Stimulated activated CD4-positive, alpha-beta T cell treated with anti-CD3 and anti-CD28 coated beads, Interleukin-2, amount 100 ng/mL, for 48 hours (primary cell): ENCODE results near the gene ID3.

ENCODE experiments used
- DNase-seq, 2 donors: peaks; one replicate each; pipeline ENCODE4 v3.0.0-alpha.2; 2020

ID3 gene

DNA sequence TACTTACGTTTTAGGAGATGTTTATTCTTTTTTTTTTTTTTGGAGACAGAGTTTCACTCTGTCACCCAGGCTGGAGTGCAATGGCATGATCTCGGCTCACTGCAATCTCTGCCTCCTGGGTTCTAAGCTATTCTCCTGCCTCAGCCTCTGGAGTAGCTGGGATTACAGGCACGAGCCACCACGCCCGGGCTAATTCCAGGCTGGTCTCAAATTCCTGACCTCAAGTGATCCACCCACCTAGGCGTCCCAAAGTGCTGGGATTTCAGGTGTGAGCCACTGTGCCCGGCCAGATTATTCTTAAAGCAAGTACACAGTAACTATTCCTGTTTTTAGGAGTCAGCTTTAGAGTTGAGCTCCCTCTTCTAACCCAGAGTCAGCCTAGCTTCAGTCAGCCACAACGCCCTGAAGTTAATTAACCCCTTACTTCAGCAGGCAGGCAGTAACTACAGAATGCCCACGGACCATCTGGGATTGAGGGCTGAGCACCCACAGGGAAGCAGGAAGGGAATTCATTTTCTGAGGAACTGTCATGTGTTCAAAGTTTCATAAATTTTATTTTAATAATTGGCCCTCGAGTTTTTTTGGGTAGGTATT lies 5.3 kb upstream of the ID3 start:
- no peak for DNase-seq

DNA sequence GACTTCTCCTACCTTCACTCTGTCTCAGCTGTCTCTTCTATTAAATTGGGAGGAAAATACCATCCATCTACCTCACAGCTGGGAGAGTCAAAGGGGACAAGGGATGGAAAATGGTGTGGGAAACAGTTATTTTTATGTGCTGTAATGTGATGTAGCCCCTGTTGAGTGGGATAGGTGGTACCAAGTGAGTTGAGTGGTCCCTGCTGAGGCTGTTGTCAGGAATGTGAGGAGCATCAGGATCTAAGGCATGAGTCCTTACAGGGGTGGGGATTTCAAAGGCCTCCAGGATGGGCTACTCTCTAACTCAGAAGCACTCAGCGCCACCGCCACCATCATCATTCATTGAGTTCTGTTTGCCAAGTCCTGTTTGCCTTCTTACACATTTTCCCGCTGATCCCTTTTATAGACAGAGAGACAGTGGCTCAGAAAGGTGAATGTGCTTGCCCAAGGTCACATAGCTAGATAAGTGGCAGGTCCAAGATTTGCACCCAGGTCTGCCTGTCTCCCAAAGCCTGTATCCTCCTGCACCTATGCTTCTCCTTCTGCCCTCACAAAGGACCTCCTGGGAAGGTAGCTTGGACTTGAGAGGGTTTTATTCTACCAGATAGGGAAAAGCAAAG lies 4.6 kb upstream of the ID3 start:
- DNase-seq, result no peak

DNA sequence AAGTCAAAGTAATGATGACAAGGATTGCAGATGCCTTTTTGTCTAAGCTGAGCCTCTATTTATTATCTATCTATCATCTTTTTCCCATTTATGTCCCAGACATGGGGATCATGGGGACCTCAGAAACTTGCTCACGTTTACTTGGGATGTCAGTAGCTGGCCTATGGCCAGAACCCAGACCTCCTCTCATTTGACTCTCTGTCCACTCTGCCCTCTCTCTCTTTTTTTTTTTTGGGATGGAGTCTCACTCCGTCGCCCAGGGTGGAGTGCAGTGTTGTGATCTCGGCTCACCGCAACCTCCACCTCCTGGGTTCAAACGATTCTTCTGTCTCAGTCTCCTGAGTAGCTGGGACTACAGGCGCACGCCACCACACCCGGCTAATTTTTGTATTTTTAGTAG lies 3.7 kb upstream of the ID3 start:
- DNase-seq, result no peak

DNA sequence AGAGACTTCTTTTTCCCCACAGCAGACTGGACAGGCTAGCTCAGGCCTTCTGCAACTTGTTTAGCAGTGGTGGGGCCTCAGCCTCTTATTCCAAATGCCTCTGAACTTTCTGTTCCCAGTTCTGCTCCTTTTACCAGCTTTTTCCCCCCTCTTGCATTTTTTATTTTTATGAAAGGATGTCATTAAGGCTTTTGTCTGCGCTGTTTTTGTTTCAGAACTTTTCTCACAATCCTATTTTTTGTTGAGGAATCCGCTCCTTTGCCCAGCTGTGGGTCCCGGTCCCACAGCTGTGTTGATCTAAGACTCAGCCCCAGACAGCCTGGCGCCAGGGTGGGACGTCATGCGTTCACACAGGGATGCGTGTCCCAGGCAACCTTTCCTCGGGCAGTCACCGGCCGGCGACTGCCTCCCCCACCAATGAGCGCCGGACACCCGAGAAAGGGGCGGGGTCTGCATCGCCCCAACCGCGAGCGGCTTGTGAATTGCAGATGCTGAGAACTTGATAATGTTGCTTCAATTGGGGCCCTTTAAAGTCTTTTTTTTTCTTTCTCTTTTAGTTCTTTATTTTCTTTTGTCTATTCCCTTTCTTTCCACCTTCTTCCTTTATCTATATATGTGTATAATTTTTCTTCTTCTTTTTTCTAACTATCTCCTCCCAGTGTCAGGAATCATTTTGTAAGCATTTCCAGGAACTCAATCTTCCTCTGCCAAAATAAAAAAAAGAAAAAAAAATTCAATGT lies 3.0 kb upstream of the ID3 start:
- no peak for DNase-seq

DNA sequence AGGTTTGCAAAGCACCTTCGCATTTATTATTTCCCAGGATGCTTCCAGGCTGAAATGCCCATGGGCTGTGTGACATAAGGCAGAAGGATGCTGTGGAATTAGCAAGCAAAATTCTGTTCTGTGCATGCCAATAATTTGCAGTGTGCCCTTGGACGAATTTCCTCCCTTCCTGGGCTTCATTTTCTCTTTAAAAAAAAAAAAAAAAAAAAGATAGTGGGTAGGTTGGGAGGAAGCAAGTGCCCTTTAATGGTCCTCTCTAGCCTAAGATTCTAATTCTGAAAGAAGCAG lies 2.5 kb upstream of the ID3 start:
- no peak for DNase-seq

DNA sequence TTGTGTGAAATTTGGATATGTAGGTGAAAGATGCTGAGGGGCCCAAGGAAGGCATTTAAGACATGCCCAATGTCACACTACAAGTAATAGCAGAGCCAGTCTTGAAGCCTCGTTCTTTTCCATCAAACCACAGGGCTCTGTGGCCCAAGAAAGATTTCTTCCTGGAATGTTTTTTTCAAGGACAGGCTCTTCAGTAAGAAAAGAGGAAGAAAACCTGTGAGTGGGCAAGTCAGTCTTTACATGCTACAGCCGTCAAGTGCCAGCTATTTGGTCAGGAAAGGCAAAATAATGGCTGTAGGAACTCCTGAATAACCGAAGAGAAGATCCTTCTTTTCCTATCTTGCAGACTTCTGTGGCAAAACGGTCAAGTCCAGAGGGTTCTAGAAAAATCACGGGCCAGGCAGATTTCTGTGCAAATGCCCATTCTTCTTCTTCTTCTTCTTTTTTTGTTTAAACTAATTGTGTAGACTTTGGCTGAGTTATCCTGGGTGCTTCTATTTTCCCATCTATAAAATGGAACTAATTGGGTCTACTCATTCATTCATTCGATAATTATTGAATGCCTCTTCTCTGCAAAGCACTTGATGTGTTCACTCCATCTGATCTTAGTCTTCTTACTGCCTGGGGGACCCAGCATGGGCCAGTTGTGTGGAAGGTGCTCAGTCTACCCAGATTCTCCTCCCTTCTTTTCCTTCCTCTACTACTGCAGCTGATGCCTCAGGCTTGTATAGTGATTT lies 1.9 kb upstream of the ID3 start:
- DNase-seq, result no peak

DNA sequence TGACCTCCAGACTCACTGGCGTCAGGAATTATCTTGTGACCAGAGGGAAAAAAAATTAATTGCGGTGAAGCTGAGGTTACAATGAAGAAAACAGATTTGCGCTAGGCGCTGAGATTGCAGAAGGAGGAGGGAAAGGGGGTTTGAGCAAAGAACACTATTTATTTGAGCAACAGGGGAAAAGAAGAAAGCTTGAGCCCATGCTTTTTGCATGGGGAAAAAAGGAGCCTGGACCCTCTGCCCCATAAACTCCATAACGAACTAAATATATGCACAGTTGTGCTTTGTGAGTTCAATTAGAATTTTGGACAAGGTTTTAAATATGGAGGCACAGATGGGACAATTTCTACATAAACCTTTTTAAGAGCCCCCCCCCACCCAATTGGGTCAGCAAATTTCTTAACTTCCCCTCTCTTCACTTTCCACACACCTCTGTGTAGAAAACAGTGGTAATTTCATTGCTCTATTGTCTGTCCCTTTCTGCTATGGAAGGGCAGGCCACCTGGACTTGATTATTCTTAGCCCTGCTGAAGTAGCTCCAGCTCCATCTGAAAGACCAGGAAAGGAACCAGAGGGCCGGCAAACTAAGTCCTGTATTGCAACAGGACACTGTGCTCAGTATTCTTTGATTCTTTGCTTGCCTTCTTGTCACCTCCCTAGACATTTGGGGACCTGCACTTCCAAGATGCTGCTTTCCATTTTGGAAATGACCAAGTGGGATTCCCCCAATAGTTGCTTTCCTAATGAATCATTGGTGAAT lies 862 bp upstream of the ID3 start:
- DNase-seq, result no peak

DNA sequence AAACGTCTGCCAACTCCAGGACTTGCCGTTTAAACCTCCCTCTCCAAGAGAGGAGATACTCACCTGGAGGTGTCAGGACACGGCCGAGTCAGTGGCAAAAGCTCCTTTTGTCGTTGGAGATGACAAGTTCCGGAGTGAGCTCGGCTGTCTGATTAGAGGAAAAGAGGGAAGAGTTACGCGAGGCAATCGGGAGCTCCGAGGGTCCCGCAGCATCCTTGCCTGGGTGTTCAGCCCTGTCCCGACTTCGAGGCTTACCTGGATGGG lies 497 bp downstream of the ID3 start:
- DNase-seq, result no peak

DNA sequence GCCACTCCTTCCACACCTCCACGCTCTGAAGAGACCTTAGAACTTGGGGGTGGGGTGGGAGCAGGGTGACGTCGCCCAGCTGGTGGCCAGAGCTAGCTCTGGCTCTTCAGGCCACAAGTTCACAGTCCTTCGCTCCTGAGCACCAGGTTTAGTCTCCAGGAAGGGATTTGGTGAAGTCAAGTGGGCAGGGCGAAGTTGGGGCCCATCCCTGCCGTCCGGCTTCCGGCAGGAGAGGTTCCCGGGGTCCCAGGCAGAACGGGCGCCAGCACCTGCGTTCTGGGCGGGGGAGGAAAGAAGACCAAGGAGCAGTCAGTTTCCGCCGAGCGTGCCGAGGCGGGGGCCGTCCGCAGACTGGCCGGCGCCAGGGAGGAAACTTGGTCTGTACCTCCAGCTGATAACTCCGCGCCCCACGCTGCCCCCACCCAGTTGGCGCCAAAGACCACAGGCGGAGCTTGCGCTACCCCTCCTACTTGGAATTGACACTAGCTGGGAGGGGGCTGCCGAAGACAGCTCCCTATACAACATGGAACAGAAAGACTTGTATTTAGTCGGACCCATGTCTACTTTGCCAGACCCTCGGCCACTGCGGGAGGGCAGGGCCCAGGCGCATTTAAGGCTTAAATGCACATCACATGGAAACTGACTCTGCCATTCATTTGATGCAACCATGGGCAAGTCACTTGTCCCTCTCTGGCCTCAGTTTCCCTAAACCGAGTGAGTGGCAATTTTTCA lies 995 bp downstream of the ID3 start:
- peak; percentile 30 to 33 for DNase-seq

DNA sequence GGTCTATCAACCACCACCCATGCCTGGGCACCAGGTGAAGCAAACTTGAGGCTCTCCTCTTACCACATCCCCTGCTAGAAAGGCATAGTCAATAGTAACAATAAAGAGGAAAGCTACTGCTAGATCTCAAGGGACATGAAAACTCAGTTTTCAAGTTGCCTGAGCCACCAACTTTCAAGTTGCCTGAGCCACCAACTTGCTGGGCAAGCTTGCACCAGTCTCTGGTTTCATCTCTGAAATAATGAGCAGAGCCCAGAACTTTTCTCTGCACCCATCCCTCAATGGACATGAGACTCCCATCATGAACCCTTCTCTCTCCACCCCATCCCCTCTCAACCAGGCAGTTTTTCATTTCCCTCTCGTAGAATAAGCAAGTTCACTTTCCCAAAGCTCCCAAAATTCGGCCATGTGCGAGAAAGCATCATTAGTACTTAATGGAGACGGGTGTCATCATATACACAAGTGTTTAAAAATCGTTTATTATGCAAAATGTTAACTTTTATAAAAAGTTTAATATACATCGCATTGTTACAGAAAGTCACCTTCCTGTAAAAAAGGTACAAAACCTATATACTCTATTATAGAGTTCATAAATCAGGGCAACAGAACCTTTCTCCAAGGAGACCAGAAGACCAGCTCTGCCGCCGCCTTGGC lies 1.7 kb downstream of the ID3 start:
- DNase-seq, result no peak

DNA sequence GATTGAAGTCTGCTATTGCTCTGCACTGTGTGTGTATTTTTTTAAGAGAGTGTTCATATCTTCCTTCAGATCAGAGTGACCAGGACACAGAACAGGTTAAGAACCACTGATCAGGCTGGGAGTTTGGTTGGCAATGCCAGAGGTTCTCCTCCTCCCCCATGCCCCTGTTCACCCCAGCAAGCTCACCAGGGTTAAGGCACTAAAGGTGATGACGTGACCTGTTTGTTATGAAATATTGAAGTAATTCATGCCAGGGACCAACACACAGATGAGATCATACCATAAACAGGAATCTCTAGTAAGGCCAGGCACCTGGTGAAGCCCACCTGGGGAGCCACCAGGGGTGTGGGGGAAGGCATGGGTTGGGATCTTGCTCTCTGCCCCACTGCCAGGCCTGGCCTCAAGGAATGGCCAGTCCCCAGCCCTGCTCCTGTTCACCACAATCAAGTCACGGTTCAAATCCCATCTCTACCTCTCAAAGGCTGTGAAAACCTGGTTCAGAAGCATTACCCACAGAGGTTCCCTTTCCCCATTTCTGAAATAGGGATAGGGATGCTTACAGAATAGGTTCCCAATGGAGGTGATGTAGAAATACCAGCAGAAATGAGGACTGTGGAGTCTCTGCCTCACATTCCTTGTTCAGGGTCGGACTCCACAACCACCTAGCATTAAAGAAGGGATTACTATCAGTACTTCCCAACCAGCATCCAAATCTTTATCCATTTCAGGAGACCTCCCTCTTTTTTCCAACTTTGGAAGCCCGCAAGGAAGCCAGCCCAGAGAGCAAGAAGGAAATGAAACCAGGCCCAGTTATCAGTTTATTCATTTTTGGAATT lies 2.4 kb downstream of the ID3 start:
- DNase-seq, result no peak

DNA sequence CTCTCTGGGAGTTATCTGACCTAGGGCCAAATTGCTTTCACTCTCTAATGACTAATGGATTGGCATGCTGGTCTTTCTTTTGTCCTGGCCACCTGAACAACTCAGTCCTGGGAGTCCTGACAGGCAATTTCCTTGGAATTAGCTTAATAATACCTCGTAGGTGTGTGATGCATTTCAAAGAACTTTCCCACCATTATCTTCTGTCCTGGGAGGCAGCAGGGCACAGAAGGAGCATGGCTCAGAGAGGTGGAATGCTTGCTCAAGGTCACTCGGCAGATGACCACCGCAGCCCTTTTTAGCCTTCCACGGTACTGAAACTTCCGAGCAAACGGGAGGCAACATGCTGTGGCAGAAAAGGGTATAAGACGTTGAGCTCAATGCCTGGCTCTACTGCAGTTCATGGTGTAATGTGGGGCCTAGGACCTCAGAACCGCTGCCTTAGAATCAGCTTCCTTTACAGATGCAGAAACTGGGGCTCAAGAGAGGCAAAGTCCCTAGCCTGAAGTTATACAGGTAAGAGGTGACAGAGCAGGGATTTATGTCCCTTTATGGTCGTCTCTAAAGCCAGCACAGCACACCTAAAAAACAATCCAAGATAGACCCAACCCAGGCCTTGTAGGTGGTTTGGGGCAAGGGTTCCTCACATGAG lies 3.2 kb downstream of the ID3 start:
- no peak for DNase-seq

DNA sequence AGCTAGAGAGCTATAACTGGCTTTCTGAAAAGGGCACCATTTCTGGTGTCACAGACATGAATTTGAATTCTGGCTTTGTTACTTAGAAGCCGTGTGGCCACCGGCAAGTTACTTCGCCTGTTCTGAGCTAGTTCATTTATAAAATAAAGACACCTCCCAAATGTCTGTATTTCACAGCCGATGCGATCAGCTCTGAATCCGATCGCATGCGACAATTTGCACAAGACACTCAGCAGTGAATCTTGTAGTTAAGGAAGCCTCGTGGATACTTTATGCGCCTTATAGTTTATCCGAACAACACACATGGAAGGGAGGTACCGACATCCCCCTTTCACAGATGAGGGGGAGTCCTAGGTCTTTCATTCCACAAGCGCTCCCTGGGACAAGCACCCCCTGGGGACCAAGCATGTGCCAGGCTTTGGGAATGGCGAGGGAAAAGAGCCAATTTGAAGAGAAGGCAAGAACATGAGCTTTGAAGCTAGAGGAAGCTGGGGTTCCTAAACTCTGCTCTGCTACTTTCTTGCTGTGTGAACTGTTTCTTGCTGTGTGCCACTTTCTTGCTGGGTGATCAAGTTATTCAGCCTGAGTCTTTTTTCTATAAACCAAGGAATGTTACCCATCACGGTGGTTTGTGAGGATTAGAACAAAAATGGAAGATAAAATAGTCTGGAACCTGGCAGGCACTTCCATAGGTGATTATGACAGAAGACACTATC lies 3.9 kb downstream of the ID3 start:
- DNase-seq, result no peak

DNA sequence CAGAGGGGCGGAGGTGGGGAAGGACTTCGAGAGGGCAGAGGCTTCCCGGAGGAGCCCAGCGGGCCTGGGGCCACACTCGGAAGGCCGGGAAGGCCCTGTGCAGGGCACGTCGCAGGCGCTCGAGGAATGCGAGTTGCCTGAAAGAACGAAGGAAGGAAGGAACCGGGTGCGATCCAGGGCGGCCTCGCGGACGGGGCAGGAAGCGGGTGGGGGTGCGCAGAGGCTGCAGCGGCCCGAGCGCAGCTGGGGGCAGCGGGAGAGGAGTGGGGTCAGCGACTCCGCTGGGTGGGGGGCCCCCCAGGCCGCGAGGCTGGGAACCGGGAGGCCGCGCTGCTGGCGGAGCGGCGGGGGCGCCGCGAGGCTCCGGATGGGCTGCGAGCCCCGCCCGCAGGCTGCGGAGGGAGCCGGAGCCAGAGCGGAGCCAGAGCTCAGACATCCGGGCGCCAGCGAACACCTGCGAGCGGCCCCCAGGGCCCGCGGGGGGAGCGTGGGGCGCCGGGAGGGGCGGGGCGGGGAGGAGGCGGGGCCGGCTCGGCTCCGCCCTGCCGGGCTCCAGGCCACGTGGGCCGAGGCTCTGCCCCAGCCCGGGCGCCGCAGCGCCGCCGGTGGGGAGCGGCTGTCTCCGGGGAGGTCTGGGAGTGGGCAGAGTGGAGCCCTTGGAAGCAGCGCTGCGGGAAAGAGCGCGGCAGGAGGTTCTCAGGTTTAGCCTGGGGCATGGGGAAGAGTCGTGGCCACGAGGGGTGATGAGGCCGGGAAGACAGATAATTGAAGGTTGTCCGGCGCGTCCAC lies 4.6 kb downstream of the ID3 start:
- peak; percentile 72 to 75 for DNase-seq

DNA sequence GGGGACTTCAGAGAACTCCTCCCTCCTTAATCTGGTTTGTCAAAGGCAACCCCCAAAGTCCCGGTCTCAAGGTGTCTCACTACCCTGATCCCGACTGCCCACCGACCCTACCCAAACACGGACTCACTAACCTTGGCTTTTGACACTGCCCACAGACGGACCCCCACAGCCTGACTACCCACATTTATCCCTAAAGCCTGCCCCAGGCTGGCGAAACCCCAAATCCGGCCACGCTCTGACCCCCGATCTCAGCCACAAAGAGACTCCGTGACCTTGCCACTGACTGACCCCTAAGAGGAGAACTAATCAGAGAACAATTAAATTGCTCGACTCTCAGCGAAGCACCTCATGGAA lies 5.2 kb downstream of the ID3 start:
- DNase-seq, result no peak

DNA sequence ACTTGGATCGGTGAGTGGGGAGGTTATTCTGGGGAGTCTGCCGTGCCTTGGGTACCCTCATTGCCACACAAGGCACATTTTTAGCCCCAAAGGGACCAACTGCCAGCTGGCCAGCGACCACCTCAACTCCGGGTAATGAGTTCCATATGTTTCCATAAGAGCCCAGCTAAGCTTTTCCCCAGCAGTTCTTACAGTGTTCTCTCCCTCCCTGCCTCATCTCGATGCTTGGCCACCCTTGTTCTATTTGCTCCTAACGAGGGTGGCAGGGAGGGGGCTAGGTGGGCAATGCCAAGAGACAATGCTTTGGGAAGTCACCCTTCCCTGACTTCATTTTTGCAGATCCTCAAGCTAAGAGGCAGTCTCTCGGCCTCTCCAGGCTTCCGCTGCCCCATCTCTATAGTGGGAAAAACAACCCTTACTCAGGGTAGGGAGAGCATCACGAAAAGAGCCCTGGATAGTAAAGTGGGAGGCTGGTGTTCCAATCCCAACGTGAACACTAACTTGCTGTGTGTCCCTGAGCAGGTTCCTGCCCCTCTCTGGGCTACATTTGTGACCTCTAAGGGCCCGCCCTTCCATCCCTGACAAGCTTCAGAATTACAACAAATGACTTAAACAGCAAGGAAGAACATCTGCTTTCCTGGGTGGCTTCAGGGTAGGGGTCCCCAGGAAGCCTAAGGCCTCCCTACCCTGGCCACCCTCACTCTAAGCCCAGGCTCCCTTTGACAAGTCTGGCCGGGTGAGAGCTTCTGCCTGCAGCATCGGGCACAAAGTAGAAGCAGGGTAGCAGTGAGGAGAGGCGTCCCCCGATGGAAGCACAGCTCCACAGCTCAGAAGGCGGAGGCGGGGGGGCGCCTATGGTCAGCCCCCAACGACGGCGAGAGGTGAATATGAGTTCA lies 5.8 kb downstream of the ID3 start:
- no peak for DNase-seq

DNA sequence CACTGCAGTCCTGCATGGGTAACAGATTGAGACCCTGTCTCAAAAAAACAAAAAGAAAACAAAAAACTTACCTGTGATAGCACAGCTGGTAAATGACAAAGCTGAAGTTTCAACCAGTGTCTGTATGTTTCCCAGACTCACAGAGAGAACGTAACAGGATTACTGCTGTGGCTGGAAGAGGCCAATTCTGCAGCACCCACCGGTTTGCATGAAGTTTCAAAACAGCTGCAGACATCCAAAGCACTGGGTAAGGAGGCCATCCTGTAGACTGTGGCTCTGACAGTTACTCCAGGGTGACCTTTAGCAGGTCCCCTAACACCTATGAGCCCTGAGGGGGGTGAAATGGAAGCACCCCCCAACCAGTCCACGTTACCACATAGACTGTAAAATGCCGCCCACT lies 7.5 kb downstream of the ID3 start:
- DNase-seq, result no peak

DNA sequence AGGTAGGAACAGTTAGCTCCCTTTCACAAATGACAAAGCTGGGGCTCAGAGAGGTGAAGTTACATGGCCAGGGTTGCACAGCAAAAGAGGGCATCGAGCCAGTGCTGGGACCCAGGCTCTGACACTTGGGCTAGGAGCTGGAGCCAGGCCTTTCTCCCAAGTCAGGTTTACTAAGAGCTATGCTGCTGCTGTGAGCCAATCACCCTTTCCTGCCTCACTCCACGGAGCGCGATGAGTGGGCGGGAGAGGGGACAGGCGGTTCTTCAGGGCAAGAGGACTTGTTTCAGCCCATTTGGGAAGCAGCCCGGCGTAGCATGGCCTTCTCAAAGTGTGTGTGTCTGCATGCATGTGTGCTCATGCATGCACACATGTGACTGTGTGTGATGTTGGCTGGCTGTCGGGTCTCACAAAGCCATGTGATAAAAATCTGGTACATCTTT lies 10.6 kb downstream of the ID3 start:
- no peak for DNase-seq
